Measurements from ENCODE around the gene NGEF.

DNA sequence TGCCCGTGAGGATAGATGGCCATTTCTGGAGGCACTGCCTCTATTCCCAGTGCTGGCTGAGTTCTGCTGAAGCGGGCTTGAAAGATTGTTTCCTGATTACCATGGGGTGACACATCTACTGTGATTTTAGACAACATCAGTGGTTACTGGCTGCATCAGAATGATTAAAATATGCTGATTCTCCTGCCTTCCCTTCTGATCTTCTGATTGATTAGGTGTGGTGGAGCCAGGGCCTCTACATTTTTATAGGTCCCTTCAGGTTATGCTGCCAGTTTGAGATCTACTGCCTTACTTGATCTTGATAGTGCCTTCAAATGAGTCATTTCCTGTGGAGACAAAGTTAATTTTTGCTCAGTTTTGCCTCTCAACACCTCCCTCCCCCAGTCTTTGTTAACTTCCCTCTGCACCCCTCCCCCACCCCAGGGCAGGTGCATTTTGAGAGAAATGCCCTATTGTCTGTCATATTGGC is 174.6 kb downstream of the NGEF start:
- TF ChIP-seq, protein P1, sequence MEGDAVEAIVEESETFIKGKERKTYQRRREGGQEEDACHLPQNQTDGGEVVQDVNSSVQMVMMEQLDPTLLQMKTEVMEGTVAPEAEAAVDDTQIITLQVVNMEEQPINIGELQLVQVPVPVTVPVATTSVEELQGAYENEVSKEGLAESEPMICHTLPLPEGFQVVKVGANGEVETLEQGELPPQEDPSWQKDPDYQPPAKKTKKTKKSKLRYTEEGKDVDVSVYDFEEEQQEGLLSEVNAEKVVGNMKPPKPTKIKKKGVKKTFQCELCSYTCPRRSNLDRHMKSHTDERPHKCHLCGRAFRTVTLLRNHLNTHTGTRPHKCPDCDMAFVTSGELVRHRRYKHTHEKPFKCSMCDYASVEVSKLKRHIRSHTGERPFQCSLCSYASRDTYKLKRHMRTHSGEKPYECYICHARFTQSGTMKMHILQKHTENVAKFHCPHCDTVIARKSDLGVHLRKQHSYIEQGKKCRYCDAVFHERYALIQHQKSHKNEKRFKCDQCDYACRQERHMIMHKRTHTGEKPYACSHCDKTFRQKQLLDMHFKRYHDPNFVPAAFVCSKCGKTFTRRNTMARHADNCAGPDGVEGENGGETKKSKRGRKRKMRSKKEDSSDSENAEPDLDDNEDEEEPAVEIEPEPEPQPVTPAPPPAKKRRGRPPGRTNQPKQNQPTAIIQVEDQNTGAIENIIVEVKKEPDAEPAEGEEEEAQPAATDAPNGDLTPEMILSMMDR (conservative IDR thresholded peaks at IDR 0.05 in 1 of 2, IDR thresholded peaks at IDR 0.05 in 1 of 2; ENCODE audit: low read depth in 1 of 2, low read length in 2 of 2) = no peak
- no peak for TF ChIP-seq EZH2 (IDR thresholded peaks at IDR 0.05; ENCODE audit: low read length, missing control alignments)

Data from fibroblast of lung (primary cell).